ENCODE data around the gene GFRA3. TPM values are rescaled to one million over a fixed set of nuclear protein-coding genes. Genes with fewer than 3 reads are reported as not detected.

The GFRA3 gene
- total RNA-seq, 1 donor from 2014 or later: 0.16 TPM

DNA sequence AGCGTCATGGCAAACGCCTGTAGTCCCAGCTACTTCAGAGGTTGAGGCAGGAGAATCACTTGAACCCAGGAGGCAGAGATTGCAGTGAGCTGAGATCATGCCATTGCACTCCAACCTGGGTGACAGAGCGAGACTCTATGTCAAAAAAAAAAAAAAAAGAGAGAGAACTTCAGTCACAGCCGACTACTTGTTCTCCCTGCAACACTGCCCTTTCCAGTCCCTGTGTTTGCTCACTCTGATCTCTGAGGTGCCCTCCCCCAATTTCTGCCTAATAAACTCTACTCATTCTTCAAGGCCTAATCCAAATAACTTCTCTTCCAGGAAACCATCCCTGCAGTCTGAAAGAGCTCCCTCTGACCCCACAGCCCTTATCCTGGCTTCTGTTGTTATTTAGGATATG, 28.1 kb downstream of the GFRA3 start:
- no peak for DNase-seq

GRCh38 chr5:138245717-138246116, 28.7 kb downstream of the GFRA3 start:
- no peak for DNase-seq

GRCh38 chr5:138243794-138244193, 30.6 kb downstream of the GFRA3 start:
- no peak for DNase-seq

GRCh38 chr5:138241688-138242571, 32.5 kb downstream of the GFRA3 start:
- no peak for DNase-seq

- no peak for DNase-seq
Observed at GRCh38 chr5:138240650-138241385, 33.6 kb downstream of the GFRA3 start.

DNA sequence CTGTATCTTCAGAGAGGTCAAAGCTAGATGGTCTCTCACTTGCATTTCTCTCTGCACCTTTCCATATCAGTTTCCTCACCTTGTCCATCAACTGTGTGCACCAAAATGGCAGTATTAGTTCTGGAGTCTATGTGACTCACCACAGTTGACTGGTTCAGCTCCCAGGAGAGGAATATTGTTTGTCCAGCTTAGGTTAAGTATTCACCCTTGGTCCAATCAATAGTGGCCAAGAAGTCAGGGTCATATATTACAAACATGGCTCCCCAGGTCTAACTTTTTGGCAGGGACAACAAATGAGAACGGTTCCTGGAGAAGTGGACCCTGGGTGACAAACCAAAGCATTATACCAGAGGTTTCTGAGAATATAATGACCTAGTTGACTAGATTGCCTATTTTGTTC, 36.4 kb downstream of the GFRA3 start:
- no peak for DNase-seq

GRCh38 chr5:138234651-138235050, 39.8 kb downstream of the GFRA3 start:
- DNase-seq: no peak

DNA sequence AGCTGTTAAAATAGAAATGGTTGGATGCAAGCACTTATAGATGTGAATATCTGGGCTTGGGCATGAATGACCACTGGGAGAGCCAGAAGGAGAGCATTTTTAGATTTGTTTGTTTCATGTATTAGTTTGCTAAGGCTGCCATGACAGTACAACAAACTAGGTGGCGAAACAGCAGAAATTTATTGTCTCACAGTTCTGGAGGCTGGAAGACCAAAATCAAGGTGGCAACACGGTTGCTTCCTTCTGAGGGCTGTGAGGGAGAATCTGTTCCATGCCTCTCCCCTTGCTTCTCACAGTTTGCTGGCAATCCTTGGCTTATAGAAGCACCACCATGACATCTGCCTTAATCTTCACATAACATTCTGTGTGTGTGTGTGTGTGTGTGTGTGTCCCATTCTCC, 41.1 kb downstream of the GFRA3 start:
- DNase-seq: no peak

DNA sequence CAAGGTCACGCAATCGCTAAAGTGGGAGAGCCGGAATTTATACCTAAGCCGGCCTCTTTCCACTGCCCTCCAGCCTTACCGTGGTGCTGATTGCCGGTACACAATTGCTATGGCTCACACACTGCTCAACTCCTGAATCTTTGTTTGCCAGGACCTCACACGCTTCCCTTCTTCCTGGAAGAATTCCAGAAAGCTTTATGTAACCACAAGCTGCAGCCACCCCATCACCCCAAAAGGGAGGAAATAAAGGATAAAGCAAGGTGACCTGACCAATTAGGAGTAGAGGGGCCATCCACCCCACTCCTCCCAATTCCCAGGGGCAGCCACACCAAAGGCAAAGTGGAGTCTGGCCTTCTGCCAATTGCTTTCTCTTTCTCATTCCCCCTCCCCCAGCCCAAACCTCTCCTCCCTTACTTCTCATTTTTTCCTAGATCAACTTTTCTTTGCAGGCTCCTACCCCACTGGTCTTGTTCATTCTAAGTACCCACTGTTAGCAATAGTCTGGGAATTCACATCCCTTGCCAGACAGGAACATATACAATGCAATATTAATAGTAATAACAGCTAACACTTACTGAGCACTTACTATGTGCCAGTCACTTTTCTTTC, 43.3 kb downstream of the GFRA3 start:
- no peak for DNase-seq

DNA sequence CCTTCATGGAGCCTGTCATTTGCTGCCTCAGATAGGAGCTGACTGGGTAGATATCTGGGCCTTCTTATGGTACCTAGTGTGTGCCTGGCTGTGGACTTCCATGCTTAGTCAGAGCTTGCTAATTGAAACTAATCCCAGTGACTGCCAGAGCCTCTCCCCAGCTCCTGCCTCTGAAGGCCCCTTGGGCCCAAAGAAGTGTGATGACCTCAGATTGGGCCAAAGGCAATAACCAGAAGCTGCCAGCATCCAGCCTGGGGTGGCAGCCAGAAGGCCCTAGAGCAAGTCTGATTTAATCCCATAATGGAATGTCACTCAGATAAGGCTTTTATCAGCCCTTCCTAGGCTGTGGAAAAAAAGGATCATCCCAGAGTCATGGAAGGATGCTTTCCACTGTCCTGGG, 44.2 kb downstream of the GFRA3 start:
- no peak for DNase-seq

DNA sequence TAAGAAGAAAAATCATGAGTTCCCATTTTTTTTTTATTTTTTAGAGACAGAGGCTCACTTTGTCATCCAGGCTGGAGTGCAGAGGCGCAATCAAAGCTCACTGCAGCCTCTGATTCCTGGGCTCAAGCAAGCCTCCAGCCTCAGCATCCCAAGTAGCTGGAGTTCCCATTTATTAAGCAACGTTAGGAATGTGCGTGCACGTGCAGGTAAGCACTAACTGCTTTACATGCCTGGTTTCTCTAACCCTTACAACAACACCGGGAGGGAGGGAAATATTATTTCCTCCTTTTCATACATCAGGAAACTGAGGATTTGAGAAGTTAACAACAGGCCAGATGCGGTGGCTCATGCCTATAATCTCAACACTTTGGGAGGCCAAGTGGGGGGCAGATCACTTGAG, 45.0 kb downstream of the GFRA3 start:
- DNase-seq: no peak

DNA sequence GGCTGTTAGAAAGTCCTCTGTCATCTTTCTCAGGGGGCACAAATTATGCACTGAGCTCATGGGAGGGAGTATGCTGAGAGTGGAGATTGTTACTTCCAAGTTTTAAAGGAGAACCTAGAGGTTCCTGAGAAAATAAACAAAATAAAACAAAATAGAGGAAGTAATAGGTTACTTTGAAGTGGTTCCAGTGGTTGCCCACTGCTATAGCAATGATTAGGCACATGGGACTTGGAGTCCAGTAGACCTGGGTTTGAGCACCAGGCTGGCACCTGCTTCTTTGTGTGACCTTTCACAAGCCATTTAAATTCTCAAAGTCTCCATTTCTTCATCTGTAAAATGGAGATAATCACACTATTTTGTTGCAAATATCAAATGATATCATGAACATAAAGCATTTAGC, 47.5 kb downstream of the GFRA3 start:
- no peak for DNase-seq

DNA sequence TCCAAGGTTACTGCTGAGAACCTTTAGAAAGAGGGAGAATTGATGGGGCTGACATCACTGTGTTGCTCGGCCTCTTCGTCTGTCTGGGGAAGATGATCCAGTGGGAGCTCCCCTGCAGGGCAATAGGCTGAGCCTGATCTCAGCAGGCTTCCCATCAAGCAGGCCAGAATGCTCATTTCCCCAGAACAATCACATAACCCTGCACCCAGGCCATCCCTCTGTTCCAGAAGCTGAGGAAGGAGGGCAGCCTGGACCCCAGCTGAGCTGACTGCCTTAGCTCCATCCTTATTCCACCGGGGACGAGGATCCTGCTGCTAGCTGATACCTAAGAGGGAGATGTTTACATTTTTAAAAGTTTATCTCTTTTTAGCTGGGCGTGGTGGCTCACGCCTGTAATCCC, 49.7 kb downstream of the GFRA3 start:
- no peak for DNase-seq

GRCh38 chr5:138223532-138223931, 50.9 kb downstream of the GFRA3 start:
- DNase-seq: no peak

DNA sequence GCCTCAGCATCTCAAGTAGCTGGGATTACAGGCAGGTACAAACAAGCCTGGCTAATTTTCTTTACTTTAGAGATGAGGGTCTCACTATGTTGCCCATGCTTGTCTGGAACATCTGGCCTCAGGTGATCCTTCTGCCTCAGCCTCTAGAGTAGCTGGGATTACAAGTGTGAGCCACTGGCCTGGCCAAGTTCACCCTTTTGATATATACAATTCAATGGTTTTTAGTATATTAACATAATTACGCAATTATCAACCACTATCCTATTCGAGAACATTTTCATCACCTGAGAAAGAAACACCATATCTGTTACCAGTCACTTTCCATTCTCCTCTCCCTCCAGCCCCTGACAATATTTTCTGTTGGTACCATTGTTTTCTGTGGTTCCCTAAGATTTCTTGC, 57.6 kb downstream of the GFRA3 start:
- DNase-seq: no peak

- peak; percentile 89 for DNase-seq
Observed at GRCh38 chr5:138213161-138214029, 61.0 kb downstream of the GFRA3 start, which contains the start of gene CDC23. CDC23 (minus strand) TSS chr5:138213323; CDS start chr5:138213312, 11 bp downstream.

DNA sequence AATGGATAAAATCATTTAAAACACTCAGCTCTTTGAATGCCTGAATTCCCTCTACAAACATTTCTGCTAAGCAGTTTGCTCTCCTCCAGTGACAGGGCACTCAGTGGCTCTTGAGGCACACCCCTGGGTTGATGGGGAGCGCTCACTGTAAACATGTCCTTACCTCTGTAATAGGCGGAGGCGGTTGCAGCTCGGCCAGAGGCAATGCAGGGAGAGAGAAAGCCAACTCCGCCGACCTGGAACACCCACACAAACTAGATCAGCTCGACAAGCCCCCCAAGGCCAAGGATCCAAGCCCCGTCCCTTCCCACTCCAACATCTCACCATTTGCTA, 61.6 kb downstream of the GFRA3 start:
- DNase-seq: peak; percentile 71

DNA sequence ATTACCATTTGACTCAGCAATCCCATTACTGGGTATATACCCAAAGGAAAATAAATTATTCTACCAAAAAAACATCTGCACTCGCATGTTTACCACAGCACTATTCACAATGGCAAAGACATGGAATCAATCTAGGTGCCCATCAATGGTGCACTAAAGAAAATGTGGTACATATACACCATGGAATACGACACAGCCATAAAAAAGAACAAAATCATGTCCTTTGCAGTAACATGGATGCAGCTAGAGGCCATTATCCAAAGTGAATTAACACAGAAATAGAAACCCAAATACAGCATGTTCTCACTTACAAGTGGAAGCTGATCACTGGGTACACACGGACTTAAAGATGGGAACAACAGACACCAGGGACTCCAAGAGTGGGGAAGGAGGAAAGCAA, 63.4 kb downstream of the GFRA3 start:
- no peak for DNase-seq
